GM23248 (cell line): ENCODE results near the gene TIRAP.

Source experiments
- EZH2 ChIP-seq: fragments of 200-600 bp; sonication (generic); IDR thresholded peaks from 2 replicates; pipeline ENCODE4 v1.6.1; 2018; ENCODE audit warnings: antibody characterized with exemption, mild to moderate bottlenecking; ENCODE audit not compliant: insufficient read depth, poor library complexity, severe bottlenecking
- EZH2phosphoT487 ChIP-seq: fragments of 200-600 bp; sonication (generic); IDR thresholded peaks from 2 replicates; pipeline ENCODE4 v1.6.1; 2018; ENCODE audit warnings: antibody characterized with exemption, moderate library complexity, mild to moderate bottlenecking, low read depth; ENCODE audit not compliant: insufficient read depth

GRCh38 chr11:126338346-126339055 is 55.6 kb downstream of the TIRAP start:
- TF ChIP-seq EZH2phosphoT487 (no peak), EZH2 (no peak)
